ENCODE results near the gene MED27.

MED27 gene

DNA sequence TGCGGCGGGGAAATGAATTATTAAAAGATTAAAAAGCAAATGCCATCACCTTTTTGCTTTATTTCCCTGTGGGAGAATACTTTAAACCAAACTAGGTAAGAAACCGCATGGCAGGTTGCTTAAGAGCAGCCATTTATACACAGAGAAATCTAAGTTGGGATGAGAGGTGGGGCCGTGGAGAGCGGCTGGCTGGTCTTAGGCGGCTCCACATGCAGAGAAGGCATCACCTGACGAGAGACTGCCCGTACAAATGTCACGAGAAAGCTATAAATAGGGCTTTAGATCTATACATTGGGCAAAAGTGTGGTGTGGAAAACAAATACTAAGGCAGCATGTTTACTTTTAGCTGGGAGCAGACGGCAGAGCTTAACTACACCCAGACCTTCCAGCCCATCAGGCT is 39.4 kb downstream of the MED27 start:
- no peak for DNase-seq

DNA sequence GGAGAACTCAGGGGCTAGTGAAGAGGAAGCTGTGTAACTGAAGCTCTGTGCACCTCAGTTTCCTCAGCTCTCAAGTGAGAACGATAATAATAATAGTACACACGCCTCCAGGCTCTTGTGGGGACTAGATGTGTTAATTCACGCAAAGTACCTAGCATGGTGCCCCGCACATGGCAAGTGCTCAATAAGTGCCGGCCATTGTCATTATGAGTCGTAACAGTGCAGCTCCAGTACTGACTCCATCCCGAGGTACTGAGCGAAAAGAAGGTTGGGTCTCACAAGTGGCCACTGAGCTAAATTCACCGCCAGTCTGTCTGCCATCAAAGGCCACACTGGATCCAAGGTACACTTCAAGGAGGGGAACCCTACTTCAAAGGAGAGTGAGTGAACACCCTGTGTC is 40.4 kb downstream of the MED27 start:
- DNase-seq = no peak

DNA sequence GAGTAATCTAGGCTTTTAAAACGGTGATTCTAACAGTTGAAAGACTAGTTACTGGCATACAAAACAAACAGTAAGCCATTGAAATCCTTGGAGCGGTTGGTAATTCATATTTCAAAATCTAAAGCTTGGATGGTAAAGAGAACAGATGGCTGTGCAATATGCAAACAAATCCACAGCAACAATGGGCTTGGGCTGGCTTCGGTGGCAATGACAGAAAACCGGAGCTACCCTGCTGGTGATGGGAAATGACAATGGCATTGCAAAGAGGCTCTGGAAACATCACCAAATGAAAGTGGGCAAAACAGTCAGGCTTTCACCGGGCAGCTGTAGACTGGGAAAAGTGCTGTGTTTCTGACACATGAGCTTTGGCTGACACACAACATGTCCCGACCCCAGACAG is 42.2 kb downstream of the MED27 start:
- DNase-seq = no peak

DNA sequence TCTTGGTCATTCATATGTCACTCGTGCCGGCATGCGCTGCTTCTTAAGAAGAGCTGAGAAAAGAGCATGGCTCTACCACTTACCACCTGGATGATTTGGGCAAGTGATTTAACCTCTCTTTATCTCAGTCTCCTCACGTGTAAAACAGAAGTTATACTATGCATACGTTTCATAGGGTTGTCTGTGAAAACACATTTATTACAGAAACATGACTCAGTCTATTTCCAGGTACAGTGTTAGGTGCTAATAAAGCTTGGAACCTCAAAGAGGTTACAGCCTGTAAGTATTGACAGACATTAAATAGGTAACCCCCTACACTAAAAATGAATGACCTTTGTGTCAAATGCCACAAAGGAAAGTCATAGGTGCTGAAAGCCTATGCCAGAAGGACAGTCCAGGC is 43.1 kb downstream of the MED27 start:
- no peak for DNase-seq

DNA sequence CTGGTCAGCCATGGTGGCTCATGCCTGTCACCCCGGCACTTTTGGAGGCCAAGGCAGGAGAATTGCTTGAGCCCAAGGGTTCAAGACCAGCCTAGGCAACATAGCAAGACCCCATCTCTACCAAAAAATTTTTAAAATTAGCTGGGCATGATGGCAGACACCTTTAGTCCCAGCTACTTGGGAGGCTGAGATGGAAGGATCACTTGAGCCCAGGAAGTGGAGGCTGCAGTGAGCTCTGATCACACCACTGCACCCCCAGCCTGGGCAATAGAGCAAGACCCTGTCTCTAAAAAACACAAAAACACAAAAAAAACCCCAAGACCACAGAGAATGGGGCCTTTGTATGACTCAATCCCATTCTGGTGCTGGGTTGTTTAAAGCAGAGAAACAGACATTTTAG is 44.0 kb downstream of the MED27 start:
- no peak for DNase-seq

DNA sequence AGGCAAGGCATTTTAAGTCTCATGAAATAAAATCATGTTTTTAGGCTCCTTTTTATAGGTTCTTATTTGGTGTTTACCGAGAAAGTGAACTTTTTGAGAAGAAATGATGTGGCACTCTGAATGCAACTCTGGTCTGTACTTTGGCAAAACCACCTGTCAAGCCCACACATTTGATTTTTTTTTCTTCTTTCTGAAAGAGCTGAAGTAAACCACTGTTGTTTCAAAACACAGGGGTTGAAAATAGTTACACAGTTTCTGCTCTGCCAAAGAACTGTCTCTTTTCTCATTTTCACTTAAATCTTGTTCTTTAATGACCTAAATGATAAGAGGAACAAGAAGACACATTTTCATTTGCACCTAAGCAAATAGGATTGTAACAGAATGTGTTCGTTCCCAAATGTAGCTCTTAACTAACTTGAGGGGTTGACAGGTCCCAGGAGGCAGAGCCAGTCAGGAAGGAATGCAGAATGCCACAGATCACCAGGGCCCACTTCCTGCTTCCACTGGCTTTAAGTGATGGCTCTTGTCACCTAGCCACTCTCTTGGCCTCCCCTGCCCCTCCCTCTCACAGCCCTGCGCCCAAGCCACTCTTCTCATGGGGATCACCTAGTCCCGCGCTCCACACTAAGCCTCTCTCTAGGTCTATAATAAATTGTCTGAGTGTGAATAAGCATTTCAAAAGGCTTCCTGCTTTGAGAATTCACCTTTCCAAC is 47.3 kb downstream of the MED27 start:
- no peak for DNase-seq

DNA sequence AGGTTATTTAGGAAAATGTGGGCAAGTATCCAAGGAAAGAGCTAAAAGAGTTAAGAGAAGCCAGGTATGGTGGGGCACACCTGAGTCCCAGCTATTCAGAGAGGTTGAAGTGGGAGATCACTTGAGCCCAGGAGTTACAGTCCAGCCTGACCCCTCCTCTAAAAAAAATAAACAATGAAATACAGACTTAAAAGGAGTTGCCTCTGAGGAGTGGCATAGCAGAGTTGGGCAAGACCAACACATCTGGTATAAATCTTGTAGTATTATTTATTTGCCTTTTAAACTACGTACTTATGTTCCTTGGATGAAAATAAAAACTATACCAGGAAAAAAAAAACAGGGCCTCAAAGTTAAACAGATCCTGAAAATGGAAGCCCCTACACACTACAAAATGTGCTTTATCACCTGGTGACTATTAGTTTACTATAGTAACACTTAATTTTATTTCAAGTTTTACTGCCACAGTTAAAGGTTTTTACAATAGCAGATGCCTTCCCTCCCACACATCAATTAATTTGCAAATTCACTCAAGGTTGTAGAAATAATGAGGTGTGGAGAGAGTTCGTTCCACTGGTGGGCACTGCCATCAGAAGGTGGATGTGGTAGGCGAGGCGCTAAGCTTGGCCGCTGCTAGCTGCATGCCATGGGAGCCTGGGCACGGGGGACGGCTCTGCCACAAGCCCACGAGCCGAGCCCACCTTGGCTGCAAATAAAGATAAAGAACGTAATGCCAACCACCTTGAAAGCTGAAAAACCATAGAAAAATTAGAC is 48.0 kb downstream of the MED27 start:
- no peak for DNase-seq

DNA sequence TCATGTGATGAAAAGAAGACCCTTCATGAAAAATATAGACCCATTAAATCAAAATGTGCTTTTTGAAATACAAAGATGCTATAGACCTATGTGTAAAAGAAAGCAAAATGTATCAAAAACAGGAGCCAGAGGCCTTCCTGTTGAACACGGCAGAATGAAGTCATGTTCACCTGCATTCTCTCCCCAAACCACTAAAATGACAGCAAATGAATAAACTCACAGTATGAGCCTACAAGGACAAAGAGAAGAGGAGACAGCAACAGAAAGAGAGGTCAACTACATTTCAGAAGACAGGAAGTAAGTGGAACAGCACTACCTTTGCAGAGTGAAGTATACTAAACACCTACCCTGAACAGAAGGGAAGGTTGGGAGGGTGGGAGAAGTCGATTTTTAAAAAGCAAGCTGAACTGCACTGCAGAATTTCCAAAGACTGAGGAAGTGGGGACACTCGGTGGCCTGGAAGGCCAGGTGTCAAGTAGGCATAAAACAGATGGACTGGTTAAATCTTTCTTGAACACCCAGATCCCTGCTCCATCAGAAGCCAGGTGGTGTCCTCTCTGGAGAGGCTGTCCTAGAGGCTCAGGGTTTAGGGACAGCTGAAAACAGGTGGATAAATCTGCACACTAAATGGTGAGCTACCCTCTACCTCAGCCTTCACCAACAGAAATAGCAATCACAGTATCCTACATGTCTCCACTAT is 48.9 kb downstream of the MED27 start:
- no peak for DNase-seq

DNA sequence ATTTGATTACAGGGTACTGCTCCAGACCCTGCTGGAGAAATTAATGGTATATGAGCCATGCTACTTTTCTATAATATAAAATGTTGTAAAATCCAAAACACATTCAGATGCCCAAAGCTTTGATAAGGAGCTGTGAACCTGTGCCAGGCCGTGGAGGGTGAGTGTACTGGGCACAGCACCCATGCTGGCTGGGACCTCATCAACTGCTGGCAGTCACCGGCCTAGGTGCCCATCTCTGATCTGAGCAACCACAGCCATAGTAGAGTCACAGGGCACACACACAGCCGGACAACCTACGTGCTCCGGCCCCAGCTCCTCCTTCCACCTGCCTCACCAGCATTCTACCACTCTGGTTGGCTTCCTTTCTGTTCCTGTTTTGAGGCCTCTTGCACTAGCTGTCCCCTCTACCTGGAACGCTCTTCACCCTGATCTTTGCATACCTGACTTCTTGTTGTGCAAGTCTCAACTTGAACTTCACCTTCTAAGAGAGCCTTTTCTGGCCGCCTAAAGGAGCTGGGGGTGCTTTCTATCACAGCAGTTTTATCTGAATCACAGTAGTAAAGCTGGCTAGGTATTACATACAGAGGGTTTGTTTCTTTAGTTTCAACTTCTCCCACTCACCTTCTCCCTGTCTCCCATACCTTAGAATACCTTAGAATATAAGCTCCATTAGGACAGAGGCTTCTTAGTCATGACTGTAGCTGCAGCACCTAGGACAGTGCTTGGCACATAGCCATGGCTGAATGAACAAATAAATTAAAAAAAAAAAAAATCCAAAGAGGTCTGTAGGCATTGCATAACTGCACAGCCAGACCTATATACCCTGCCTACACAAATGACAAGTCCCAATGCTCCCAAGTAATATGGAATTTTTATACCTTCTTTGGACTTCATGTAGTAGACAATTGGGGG is 51.7 kb downstream of the MED27 start:
- DNase-seq = no peak

DNA sequence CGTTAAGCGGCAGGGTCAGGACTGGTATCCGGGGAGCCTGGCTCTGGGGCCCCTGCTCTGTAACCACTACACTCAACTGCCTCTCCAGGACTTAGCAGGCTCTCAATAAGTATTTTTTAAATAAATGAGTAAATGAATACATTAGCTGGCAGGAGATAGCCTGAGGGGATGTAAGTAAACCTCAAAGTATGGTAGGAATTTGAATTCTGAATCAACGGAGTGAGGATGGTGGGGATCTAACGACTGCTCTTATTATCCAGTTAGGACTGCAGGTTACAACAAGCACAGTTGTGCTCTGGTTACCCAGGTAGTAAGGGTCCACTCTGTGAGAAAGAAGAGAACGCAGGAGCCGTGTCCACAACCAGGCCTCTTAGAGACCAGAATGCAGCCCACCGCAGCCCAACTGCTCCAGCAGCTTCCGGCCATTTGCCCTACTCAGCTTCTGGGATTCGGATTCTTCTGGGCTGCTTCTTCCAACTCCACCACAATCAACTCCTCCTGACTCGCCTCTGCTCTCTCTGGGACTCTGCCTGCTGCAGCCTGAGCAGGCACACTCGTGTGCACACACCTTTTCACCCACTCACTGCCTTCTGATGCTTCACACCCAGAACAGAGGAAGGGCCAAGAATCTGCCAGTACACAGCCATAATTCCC is 52.6 kb downstream of the MED27 start:
- no peak for DNase-seq

DNA sequence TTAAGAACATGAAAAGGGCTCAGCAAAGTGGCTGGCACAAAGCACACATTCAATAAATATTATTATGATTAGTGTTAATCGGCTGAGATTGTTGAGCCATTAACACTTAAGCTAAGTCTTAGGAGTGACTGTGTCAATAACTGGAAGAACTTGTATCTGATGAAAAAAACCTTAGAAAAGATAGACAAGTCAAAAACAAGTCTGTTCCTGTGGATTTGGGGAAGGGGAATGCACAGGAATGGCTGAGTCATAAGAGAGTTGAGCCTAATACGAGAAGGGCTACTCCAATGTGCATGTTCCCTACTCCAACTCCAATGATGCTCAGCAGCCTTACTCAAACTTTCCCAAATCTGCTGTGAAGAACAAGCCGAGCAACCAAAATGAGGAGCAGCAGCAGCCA is 53.9 kb downstream of the MED27 start:
- no peak for DNase-seq

DNA sequence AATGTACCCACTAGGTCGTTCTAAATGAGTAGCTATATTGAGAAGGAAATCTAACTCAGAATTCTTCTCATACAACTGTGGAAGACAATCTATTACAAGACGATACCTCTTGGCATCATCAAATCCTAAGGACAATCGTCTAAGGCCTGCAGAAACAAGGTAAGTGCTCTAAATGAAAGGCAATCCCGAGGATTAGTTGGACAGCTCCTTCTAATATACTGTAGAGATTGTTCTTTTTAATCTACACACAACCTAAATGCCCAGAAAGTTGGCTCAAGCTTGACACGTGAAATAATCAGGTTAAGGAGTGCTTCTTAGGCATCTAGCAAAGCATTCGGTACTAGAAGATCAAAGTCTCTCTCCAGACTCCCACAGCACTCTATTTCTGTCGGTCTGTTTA is 55.1 kb downstream of the MED27 start:
- DNase-seq = no peak

DNA sequence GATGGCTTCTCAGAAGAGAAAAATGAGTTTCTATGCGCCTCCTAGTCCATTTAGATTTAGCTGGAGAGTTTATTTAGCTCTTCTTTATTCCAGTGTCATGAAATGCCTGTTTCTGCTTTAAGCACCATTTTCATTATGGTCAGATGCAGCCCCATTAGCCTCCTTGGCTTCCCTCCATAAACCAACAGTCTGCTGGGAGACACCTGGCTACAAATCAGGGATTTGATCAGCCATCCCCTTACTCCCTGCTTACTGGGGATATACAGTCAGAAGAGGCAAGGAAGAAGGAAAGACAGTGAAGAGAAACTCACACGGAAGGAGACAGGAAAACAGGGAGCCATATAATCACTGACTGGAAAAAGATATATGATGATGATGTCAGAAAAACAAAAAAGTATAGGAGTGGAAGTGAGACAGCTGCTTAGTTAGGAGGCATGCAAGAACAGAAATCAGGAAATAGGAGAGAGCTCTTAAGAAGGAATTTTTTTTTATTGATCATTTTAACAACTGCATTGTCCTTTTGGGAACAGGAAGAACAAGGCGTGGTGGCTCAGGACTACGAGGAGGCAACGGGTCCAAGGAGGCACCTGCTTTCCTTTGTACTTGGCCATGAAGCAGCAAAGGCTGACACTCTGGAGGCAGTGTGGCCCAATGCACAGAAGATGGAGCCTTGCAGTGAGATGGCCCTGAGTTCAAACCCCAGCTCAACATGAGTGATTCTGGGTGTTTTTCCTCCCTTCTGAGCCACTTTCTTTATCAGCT is 56.1 kb downstream of the MED27 start:
- DNase-seq = no peak

DNA sequence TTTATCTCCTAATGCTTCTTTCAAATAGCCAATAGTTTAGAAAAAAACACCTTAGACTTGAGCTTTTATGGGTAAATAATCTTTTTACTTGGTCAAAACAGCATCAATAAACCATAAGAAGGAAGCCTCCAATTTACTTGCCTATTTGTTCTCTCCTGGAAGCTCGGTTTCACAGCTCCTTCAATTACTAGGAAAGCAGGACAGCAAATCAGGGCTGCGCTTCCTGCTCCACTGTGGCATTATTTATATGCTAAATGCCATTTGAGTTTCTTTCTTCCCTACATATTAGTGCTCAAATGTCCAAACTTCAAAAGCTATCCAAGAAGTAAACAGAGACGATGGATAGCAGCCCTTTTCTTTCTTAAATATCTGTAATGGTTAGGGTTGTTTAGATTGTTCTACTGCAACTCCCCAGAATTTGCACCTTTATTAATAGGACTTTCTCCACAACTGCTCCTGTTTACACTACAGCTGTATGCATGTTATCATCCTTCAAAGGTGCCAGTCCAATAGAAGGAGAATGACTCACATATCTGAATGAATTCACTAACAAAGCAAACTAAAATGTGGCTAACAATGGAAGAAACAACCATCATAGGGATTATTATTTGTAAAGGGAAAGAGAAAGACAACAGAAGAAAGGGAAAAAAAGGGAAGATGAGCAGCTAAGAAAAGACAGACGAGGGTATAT is 58.7 kb downstream of the MED27 start:
- no peak for DNase-seq

DNA sequence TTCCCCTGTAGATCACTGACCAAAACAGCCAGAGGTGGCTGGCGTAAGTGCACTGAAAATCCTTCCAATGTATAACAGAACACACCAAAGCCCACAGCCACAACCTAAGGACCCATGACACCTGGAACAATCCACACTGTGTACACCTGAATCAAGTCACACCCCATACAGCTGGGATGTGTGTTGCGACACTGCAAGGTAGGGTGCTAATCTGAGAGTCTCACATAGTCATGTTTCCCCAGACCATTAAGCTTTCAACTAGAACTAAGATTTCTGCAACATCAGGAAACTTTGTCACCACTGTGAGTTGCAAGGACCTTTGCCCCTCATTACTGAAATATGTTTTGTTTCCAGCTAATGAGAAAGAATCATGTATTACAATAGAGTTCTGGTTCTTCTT is 59.4 kb downstream of the MED27 start:
- no peak for DNase-seq

DNA sequence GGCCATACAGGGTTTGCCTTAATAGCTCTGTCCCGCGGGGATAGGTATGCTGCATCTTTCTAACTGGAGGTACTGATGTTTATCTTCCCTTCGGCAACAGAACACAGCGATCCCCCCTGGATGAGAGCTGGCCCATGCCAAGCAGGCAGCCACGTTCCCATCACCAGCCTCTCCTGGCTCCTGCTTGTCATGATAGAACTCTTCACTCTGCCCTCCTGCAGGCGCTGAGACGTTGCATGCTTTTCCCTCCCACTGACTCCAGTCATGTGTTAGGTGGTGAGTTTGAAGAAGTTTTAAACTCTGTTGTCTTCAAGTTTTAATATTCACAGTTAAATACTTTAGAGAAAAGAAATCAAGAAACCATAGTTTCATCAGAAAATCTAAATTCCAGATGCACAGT is 60.0 kb downstream of the MED27 start:
- no peak for DNase-seq

DNA sequence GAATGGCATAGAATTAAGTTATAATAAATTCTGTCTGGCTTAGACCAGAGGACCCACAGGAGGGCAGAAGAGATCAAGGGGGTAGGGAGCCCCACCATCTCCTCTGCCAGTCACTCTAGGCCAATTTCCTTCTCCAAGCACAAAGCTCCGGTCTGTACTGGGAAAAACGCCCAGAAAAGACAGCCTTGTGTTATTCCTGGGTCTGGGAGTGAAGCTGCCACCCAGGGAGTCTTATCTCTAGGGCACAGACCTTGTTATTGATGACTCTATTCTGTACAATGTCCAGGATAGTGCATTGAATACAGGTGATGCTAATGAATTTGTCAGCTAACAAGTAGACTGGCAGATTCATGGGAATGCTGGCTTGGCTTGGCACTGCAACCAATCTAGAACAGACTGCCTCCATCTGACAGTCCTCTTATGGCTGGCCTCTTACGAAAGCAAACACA is 60.7 kb downstream of the MED27 start:
- DNase-seq = no peak

DNA sequence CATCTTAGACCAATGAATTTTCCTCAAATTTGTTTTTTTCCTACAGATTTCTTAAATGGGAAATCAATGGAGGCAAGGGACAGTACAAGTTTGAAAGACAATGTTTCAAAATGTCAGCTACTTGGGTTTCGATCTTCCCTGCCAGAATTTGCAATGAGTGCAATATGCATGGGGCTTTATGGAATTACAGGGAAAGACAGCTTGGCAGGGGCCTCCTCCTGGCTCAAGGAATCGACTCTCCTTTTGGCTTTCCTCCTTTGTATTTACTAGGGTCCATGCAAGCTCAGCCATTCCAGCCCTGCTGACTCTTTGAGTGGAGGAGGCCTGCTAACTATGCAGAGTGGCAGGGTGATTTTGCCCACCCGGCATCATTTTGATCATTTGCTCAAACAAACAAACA is 63.2 kb downstream of the MED27 start:
- no peak for DNase-seq

DNA sequence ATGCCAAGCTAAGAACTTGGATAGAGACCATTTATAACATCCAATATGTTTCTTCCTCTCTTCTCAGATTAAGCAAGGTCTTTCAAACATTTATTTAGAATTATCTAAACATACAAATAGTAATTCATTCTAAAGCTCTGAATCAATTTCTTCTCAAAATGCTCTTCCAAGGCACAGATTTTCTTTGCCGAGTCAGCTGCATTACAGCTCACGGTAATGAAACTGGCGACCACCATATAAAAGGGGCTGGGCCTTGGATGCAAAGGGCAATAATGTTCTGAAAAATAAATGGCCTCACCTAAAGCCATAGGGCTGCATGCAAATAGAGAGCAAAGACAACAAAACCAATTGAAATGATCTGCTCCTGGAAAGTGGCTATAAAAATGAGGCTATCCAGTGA is 63.8 kb downstream of the MED27 start:
- no peak for DNase-seq

DNA sequence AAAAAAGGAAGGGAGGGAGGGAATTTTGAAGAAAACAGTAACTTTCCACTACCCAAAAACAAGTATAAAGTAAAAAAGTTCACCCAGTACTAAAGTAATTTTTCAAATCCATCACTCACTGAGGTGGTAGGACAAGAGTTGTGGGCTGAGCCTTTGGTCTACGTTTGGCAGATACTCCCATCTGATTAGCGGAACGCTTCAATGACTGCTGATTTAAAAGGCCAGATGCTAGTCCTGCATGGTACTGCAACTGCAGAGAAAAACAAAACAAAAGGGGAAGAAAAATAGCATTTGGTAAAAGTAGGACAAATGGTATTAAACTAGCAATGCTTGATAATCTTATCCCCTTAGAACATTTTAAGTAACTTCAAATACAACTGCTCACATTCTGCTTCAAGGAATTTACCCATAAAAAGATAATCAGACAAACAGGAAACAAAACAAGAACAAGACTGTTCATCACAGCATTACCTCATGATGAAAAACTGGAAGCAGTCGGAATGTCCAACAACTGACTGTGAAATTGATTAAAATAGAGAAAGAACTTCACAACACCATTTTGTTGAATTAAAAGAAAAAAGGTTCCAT is 65.4 kb downstream of the MED27 start:
- no peak for DNase-seq
